HG02610 (cell line): ENCODE results near the gene PCGF2.

Experiments used
- ATAC-seq: cut with Tn5 transposase; IDR thresholded peaks from one replicate; pipeline ENCODE4 v1.9.1; 2021; ENCODE audit warnings: mild to moderate bottlenecking, moderate library complexity; ENCODE audit not compliant: unreplicated experiment

The PCGF2 gene

DNA sequence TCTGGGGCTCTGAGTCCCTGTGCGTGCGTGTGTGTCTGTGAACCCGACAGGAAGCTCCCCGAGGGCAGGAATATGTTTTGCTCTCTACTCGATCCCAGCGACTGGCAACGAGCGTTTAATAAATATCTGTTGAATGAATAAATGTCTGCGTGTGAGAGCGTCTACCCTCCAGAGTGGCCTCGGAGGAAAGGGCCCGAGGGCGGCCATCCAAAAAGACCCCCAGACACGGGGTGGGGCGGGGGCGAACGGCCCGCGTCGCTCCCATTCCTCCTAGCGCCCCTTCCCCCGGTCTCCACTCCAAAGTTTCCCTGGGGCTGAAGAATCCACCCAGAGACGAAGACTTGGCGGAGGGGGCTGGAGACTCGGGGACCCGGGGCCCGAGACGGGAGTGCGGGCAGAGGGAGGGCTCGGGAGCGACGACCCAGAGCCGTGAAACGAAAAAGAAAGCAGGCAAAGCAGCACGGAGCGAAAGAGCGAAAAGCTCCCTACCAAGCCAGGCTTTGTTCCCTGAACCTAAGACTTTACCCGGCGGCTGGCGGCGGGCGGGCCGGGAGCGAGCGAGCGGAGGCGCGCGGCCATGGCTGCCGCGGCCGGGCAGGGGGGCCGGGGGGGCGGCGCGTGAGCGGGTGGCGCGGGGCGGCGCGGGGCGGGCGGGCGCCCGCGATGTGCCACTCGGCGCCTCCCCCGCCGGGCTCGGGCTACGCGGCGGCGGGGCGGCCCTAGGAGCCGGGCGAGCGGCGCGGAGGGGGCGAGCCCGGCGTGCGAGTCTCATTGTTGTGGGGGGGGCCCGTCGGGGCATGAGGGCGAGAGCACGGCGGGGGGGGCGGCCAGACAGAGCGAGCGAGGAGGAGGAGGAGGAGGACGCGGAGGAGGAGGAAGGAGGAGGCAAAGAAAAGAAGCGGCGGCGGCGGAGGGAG, 43.3 kb downstream of the PCGF2 start, which contains the start of gene MLLT6:
Gene MLLT6, plus strand, starts transcription at position 668 of the 917 bp plus-strand sequence. CDS start 360 bp downstream, outside the sequence.
- ATAC-seq = no peak

DNA sequence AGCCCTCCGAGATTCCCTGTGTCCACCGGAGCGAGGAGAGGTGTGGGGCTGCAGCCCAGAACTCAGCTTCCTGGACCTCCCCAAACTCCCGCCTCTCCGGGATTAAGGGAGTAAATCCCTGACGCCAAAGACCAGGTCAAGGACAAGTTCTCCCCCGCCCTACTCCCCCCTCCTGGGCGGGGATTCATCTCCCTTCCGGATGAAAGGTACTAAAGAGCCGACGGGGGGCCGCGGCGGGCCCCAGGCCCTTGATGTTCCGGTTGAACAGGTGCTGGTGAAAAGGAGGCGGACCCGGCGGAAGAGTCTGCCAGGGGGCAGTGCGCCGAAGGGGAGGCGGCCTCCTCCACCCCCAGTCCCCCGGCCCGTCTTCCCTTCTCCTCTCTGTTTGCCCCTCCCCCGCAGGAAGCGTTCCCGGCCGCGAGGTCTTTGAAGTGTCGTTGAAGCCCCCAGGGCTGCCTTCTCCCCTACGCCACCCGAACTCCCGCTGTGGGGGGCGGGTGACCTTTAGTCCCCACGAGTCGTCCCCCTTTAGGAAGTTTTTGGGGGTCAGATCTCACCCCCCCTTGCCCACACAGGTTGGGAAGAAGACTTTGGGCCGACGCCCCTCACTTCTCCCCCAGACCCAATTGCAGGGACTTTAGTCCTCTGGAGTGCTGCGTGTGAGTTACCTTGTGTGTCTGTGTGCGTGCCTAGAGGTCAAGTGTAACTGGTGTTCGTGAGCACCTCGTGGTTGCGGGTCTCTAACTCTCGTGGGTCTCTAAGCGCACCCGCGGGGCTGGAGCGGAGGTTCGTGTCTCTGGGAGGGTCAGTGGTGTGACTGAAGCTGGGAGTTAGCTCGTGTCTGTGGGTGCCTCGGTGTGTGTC, 44.2 kb downstream of the PCGF2 start:
- no peak for ATAC-seq

DNA sequence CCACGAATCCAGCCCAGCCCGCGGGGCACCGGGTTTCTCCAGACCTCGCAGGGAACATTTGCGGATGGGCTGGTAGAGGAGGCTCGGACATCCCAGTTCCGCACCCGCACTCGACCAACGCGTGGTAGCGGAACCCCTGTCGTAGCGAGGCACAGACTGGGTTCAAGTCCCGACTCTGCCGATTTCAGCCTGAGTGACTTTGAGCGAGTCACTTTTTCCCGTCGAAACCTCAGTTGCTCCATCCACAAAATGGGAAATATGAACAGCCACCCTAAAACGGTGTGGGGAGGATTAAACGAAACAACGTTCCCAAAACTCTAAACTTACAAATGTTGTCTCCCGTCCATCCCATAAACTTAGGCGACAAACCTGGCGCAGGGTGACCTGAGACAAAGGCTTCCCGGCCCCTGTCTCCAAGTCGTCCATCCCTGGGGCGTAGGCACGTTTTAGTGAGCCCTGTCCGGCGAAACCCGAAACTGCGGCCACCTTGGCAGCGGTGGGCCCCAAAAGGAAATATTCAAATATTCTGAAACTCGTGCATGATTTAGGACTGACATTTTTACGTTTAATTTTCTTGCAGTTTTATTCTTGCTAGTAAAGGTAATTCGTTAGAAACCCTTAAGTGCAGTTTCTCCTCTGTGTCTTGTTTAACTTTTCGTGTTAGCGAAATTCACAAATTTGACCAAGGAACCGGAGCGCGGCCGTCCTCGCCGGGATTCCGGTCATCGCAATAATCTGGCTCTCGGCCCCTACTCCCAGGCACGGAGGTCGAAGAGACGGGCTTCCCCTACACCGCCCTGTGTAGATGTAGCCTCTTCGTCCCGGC, 45.0 kb downstream of the PCGF2 start:
- ATAC-seq = no peak

DNA sequence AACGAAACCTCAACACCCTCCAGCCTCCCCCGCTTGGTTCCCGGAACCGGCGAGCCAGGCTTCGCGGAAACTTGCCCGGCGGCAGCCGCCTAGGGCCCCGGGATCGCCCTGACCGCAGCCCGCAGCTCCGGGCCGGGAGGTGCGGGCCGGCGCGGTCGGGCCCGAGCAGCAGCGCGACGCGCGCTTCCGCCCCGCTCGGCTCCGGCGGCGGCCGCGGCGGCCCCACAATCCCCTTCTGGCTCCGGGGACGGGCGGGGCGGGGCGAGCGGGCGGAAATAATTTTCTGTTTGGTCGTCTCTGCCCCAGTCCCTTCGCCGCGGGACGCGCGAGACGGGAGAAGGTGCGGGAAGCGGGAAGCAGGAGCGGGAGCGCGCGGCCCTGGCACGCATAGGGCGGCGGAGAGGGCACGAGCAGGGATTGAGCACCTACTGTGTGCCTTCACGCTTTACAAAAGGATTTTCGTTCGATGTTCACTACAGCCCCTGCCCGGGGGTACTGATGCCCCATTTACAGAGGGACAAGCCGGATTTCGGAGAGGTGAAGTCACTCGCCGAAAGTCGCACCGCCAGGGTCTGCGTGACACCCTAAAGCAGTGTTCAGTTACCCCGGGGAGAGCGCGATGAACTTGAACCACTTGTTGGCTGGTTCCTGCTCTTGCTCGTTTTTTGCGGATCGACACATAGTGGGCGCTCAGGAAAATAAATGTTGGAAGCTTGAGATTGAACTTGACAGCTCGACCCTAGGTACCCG, 45.8 kb downstream of the PCGF2 start:
- ATAC-seq = peak; percentile 17

DNA sequence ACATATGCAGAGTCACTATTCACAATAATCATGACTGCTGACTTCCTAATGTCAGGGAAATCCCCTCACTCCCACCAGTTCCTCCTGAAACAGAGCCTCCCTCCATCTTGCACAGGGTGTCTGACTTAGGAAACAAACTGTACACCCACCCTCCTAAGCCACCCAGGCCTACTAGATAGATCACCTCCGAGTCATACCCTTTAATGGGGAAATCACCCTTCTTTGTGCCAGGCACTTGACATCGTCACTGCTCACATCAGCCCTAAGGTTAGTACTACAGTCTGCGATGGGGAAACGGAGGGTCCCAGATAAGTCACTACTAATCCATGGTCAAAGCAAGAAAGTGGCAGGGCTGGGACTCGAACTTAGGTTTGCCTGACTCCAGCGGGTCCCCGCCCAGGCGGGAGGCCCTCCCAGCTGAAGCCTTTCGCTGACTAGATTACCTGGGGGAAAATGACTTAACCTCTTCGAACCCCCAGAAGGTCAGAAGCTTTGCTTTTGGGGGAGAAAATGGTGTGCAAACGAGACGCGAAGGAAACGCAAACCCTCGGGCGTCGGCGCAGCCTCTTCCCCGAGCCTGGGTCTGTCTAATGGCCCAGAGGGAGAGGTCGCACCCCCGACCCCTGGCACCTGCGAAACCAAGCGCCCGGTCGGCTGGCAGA, 46.5 kb downstream of the PCGF2 start:
- ATAC-seq = peak; percentile 33

DNA sequence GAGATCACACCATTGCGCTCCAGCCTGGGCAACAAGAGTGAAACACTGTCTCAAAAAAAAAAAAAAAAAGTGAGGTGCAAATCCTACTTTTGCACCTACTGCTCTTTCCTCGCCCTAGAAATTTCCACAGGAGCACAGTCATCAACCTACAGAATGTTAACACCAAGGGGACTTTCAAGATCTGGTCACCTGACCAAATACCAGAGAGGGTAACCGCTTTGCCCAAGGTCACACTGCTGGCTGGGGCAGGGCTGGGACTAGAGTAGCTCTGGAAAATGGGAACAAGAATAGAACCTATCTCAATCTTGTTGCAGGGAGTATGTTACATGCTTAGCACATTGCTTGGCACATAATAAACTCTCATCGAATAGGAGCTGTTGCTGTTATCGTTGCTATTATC, 49.4 kb downstream of the PCGF2 start:
- no peak for ATAC-seq

DNA sequence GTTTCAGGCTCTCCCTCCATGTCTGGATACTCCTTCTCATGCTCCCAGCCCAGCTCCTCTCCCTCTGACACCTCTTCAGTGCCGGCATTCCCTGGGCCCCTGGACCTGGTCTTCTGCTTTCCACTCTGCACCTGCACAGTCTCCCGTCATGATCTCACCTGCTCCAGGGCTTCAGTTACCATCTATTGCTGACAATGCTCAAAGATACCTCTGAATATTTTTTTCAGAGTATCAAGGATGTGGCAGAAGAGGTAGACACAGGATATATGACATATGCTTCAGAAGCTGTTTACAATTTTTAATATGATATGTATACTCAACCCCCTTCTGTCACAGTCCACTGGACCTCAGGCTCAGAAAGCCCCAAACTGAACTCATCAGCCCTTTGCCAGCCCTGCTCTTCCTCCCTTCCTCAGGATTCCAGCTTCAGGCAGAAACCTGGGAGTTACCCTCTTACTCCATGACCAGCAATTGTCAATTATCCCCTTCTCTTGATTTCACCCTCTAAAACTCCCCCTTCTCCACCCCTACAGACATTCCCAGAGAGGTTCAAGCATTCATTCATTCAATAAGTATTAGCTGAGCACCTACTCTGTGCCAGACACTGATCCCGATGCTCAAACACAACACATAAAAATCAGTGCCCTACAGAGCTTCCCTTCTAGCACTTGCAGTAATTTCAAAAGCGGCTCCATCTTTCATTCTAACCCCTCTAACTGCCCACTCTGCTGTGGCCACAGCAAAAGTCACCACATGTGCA, 50.9 kb downstream of the PCGF2 start:
- ATAC-seq = no peak

- no peak for ATAC-seq
Observed at GRCh38 chr17:38693700-38694329, 54.3 kb downstream of the PCGF2 start.

DNA sequence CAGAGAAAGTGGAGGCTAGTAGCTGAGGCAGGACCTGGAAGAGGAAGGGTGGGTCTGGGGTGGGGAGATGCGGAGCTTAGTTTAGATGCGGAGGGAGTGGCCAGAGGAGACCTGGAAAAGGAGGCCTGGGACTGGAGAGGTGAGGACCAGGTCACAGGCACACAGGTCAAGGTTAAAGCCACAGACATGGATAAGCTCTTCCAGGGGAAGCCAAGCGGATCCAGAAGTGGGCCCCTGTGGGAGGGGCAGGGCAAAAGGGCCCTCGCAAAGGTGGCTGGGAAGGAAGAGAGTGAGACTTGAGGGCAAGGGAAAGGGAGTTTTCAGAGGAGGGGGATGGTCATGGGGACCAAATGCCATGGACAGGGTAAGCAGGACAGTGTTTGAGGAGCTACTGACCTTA, 57.0 kb downstream of the PCGF2 start:
- no peak for ATAC-seq

GRCh38 chr17:38690386-38690785, 57.8 kb downstream of the PCGF2 start:
- no peak for ATAC-seq

GRCh38 chr17:38687286-38687685, 60.9 kb downstream of the PCGF2 start:
- no peak for ATAC-seq

DNA sequence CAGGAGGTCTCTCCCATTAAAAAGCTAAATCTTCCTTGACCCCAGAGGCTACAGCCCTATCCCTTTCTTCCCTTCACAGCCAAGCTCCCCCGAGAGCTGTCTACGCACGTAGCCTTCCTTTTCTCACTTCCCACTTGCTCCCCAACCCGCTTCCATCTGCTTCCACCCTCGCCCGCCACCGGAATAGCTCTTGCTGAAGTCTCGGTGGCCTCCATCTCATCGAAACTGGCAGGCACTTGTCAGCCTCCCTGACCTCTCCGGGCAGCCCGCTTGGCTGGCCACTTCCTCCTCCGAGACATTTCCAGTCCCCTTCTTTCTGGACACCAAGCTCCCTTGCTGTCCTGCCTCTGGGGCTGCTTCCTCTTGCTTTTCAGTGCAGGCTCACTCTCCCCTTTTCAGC, 62.6 kb downstream of the PCGF2 start:
- ATAC-seq = no peak
